Measurements from ENCODE around the gene YPEL2. TPM values are rescaled to one million over a fixed set of nuclear protein-coding genes. Genes with fewer than 3 reads are reported as not detected.

YPEL2 gene
- polyA plus RNA-seq, 3 donors, result 21.5 to 63.1 (median 25.1) TPM

DNA sequence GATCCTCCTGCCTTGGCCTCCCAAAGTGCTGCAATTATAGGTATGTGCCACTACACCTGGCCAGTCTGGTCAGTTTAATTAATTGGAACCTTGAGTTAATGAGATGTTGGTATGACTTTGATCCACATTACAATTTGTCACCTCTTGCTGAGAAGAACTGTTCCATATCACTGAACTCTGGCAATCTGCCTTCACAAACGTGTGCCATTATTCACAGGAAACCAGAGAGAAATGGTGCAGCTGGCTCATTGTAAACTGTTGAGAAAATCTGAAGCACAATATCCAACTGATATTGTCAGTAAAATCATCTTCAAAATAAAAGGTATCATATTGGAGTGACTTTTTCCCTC, 39.3 kb upstream of the YPEL2 start:
- Histone ChIP-seq H2AFZ (ENCODE audit: insufficient read depth, low read depth, low read length, poor library complexity, severe bottlenecking) (no peak overlapping the region), H3K4me3 (replicated peaks in 1 of 3; ENCODE audit: low read depth in 2 of 3, low read length in 3 of 3) (no peak overlapping the region), H3K27ac (ENCODE audit: low read depth in 1 of 2, low read length in 2 of 2) (no peak overlapping the region), H3K79me2 (ENCODE audit: insufficient read depth, low read length) (no peaks in the 10 kb centered on the region), H3K36me3 (replicated peaks in 1 of 2; ENCODE audit: control insufficient read depth in 1 of 2, insufficient read depth in 2 of 2, low read length in 2 of 2) (no peaks in the 10 kb centered on the region), H3K4me2 (replicated peaks; ENCODE audit: extremely low read depth, low read length, poor library complexity, severe bottlenecking) (no peak overlapping the region), H3K4me1 (ENCODE audit: control insufficient read depth in 1 of 2, insufficient read depth in 2 of 2, low read length in 2 of 2) (peaks cover 14 to 28% of the 10 kb centered on the region in 2 donors), H3K9ac (ENCODE audit: insufficient read depth, low read length, poor library complexity, severe bottlenecking) (no peak overlapping the region), H3K27me3 (ENCODE audit: control insufficient read depth in 2 of 2, insufficient read depth in 2 of 2, low read length in 2 of 2) (no peaks in the 10 kb centered on the region), H3K9me3 (replicated peaks in 1 of 2; ENCODE audit: control insufficient read depth in 1 of 2, insufficient read depth in 1 of 2, low read length in 2 of 2) (no peaks in the 10 kb centered on the region), H4K20me1 (ENCODE audit: insufficient read depth, low read length) (no peaks in the 10 kb centered on the region)
- Mint-ChIP-seq H3K27me3 (ENCODE audit: low read depth in 3 of 3) (peaks cover 0 to 2% (median 1%) of the 10 kb centered on the region in 3 donors), H3K4me3 (no peak overlapping the region), H3K4me1 (peaks cover 25% of the 10 kb centered on the region), H3K27ac (no peak overlapping the region), H3K9me3 (peaks cover 0 to 3% (median 0%) of the 10 kb centered on the region in 7 donors), H3K36me3 (peaks cover 0 to 3% of the 10 kb centered on the region in 2 donors)
- no peak for DNase-seq
- intact Hi-C loops (cut with micrococcal nuclease), result no loop called here
- TF ChIP-seq, protein P1, sequence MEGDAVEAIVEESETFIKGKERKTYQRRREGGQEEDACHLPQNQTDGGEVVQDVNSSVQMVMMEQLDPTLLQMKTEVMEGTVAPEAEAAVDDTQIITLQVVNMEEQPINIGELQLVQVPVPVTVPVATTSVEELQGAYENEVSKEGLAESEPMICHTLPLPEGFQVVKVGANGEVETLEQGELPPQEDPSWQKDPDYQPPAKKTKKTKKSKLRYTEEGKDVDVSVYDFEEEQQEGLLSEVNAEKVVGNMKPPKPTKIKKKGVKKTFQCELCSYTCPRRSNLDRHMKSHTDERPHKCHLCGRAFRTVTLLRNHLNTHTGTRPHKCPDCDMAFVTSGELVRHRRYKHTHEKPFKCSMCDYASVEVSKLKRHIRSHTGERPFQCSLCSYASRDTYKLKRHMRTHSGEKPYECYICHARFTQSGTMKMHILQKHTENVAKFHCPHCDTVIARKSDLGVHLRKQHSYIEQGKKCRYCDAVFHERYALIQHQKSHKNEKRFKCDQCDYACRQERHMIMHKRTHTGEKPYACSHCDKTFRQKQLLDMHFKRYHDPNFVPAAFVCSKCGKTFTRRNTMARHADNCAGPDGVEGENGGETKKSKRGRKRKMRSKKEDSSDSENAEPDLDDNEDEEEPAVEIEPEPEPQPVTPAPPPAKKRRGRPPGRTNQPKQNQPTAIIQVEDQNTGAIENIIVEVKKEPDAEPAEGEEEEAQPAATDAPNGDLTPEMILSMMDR (IDR thresholded peaks at IDR 0.05), result no peak
- no CpG with 5 or more reads among the region's 1 CpG for WGBS (ENCODE audit: insufficient coverage)

DNA sequence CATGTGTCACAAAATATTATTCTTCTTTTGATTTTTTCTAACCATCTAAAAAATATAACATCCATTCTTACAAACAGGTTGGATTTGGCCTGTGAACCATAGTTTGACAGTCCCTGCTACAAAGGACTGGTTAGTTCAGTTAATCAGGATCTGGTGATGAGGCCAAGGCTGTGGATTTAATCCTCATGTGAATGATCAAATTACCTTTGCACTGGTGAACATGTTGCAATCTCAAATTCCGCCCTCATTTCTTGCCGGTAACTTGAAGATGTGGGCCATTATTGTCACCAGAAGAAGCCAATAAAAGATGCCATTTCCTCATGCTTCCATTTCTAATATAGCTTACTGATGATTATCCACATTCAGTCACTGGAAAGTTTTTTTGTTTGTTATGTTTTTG, 35.3 kb upstream of the YPEL2 start:
- intact Hi-C loops (cut with micrococcal nuclease), result no loop called here
- no peak overlapping the region for H3K27ac Mint-ChIP-seq

More for the DNA sequence above, 35.3 kb upstream of the YPEL2 start:
- Histone ChIP-seq H3K4me3 (replicated peaks in 1 of 3; ENCODE audit: low read depth in 2 of 3, low read length in 3 of 3) (no peak overlapping the region), H3K36me3 (replicated peaks in 1 of 2; ENCODE audit: control insufficient read depth in 1 of 2, insufficient read depth in 2 of 2, low read length in 2 of 2) (no peaks in the 10 kb centered on the region), H2AFZ (ENCODE audit: insufficient read depth, low read depth, low read length, poor library complexity, severe bottlenecking) (no peak overlapping the region), H3K4me2 (replicated peaks; ENCODE audit: extremely low read depth, low read length, poor library complexity, severe bottlenecking) (no peak overlapping the region), H3K9ac (ENCODE audit: insufficient read depth, low read length, poor library complexity, severe bottlenecking) (no peak overlapping the region), H3K27ac (ENCODE audit: low read depth in 1 of 2, low read length in 2 of 2) (no peak overlapping the region), H3K27me3 (ENCODE audit: control insufficient read depth in 2 of 2, insufficient read depth in 2 of 2, low read length in 2 of 2) (no peaks in the 10 kb centered on the region), H3K79me2 (ENCODE audit: insufficient read depth, low read length) (no peaks in the 10 kb centered on the region), H4K20me1 (ENCODE audit: insufficient read depth, low read length) (no peaks in the 10 kb centered on the region), H3K4me1 (ENCODE audit: control insufficient read depth in 1 of 2, insufficient read depth in 2 of 2, low read length in 2 of 2) (peaks cover 6 to 10% of the 10 kb centered on the region in 2 donors), H3K9me3 (replicated peaks in 1 of 2; ENCODE audit: control insufficient read depth in 1 of 2, insufficient read depth in 1 of 2, low read length in 2 of 2) (no peaks in the 10 kb centered on the region)
- peaks cover 0 to 2% (median 1%) of the 10 kb centered on the region in 3 donors for H3K27me3 Mint-ChIP-seq (ENCODE audit: low read depth in 3 of 3)
- no peak for DNase-seq
- H3K36me3 Mint-ChIP-seq, result no peaks in the 10 kb centered on the region
- H3K9me3 Mint-ChIP-seq, result peaks cover 0 to 2% (median 0%) of the 10 kb centered on the region in 7 donors
- TF ChIP-seq, protein P1 (IDR thresholded peaks at IDR 0.05), result no peak
- peaks cover 8% of the 10 kb centered on the region for H3K4me1 Mint-ChIP-seq
- H3K4me3 Mint-ChIP-seq, result no peak overlapping the region
- WGBS (ENCODE audit: insufficient coverage), result 50% methylated on average over 1 of the region's 2 CpGs

Measured in CD14-positive monocyte (primary cell).